ENCODE data around the gene C1orf159. TPM values are rescaled to one million over a fixed set of nuclear protein-coding genes. Genes with fewer than 3 reads are reported as not detected.
"Not testable (repeated sequence)": the region's sequence is repeated elsewhere in the genome, so short reads cannot be mapped to it uniquely, and the experiment has no call there.

C1orf159 gene
- total and polyA plus RNA-seq, 9 of the 15 experiments (the other 6 are each of a cell fraction or from before 2014, with no cell fraction given): 0.28 to 54.9 (median 10.6) TPM

GRCh38 chr1:1106510-1107221, 9.2 kb downstream of the C1orf159 start (continued):
- TF ChIP-seq ZNF121 (CRISPR knock-in tag; conservative IDR thresholded peaks at IDR 0.05): no peak
- no peak for TF ChIP-seq ZKSCAN1 (IDR thresholded peaks at IDR 0.05; ENCODE audit: low read depth, low read length)

GRCh38 chr1:1104152-1104551, 11.7 kb downstream of the C1orf159 start:
- in situ Hi-C loops (cut with MboI); POLR2A ChIA-PET: not testable (repeated sequence)

GRCh38 chr1:1101503-1101902, 14.4 kb downstream of the C1orf159 start:
- POLR2A ChIA-PET: interaction anchor here (0.6 to 1.6 kb wide), 5 partner anchors 9 to 274 kb away, joined by 3 to 4 read pairs (median 3); no protein-coding TSS in a partner anchor
- in situ Hi-C loops (cut with MboI): no loop called here
- DNase-seq (ENCODE audit: extremely low read depth in 1 of 4, low spot score in 3 of 4) (no peak), ATAC-seq (no peak), FAIRE-seq (no peak)
- Histone ChIP-seq H3K9me1 (ENCODE audit: control insufficient read depth, insufficient read depth, low read length) (no peaks in the 10 kb centered on the region), H3K4me1 (replicated peaks in 1 of 2; ENCODE audit: control insufficient read depth in 2 of 2, insufficient read depth in 2 of 2, low read length in 2 of 2) (no peaks in the 10 kb centered on the region; a peak in 1 of 5 replicates), H2AFZ (ENCODE audit: low read depth, low read length) (no peak overlapping the region), H3K79me2 (ENCODE audit: control insufficient read depth, insufficient read depth, low read length) (peaks cover 22% of the 10 kb centered on the region), H4K20me1 (replicated peaks; ENCODE audit: control insufficient read depth, insufficient read depth, low read length) (no peaks in the 10 kb centered on the region), H3K27me3 (ENCODE audit: control insufficient read depth in 2 of 2, insufficient read depth in 2 of 2, low read length in 2 of 2) (no peaks in the 10 kb centered on the region), H3K9me3 (replicated peaks; ENCODE audit: control insufficient read depth, insufficient read depth, low read depth, low read length) (peaks cover 8% of the 10 kb centered on the region), H3K27ac (ENCODE audit: extremely low read depth, low read depth, low read length) (no peak overlapping the region), H3K36me3 (ENCODE audit: control insufficient read depth, insufficient read depth, low read length) (no peaks in the 10 kb centered on the region; the same call in 1 of the 3 replicates), H3K4me2 (ENCODE audit: insufficient read depth, low read length) (no peak overlapping the region), H3K4me3 (no peak overlapping the region), H3K9ac (ENCODE audit: insufficient read depth in 1 of 2, low read depth in 2 of 2, low read length in 2 of 2) (no peak overlapping the region)
- intact Hi-C loops (cut with micrococcal nuclease): no loop called here
- TF ChIP-seq HDAC2 (IDR thresholded peaks at IDR 0.05): no peak
- CTCF ChIA-PET (ENCODE audit: low intra/inter-chr PET ratio): no interaction called here
- no TSS peak for BruUV-seq (replicated peaks)
- WGBS (ENCODE audit: insufficient coverage, low coverage, missing lambda C conversion rate): 88% methylated on average over 7 of the region's 7 CpGs

More at GRCh38 chr1:1104152-1104551, 11.7 kb downstream of the C1orf159 start:
- H3K27ac ChIP-seq (ENCODE audit: extremely low read depth, low read depth, low read length); H3K4me3 ChIP-seq; H2AFZ ChIP-seq (ENCODE audit: low read depth, low read length); FAIRE-seq; DNase-seq (ENCODE audit: extremely low read depth in 1 of 4, low spot score in 3 of 4); ATAC-seq; intact Hi-C loops (cut with micrococcal nuclease); H3K4me2 ChIP-seq (ENCODE audit: insufficient read depth, low read length); H3K4me1 ChIP-seq (replicated peaks in 1 of 2; ENCODE audit: control insufficient read depth in 2 of 2, insufficient read depth in 2 of 2, low read length in 2 of 2); H3K27me3 ChIP-seq (ENCODE audit: control insufficient read depth in 2 of 2, insufficient read depth in 2 of 2, low read length in 2 of 2); H4K20me1 ChIP-seq (replicated peaks; ENCODE audit: control insufficient read depth, insufficient read depth, low read length); BruUV-seq (replicated peaks); H3K36me3 ChIP-seq (ENCODE audit: control insufficient read depth, insufficient read depth, low read length); H3K9me1 ChIP-seq (ENCODE audit: control insufficient read depth, insufficient read depth, low read length); H3K9ac ChIP-seq (ENCODE audit: insufficient read depth in 1 of 2, low read depth in 2 of 2, low read length in 2 of 2); CTCF ChIA-PET (ENCODE audit: low intra/inter-chr PET ratio): not testable (repeated sequence)
- H3K79me2 ChIP-seq (ENCODE audit: control insufficient read depth, insufficient read depth, low read length): peaks cover 42% of the 10 kb centered on the region
- WGBS (ENCODE audit: insufficient coverage, low coverage, missing lambda C conversion rate): 78% methylated on average over 6 of the region's 6 CpGs
- H3K9me3 ChIP-seq (replicated peaks; ENCODE audit: control insufficient read depth, insufficient read depth, low read depth, low read length): peaks cover 11% of the 10 kb centered on the region
